Measurements from ENCODE around the gene ROR1. TPM values are rescaled to one million over a fixed set of nuclear protein-coding genes. Genes with fewer than 3 reads are reported as not detected.
"Not testable (repeated sequence)": the region's sequence is repeated elsewhere in the genome, so short reads cannot be mapped to it uniquely, and the experiment has no call there.

The ROR1 gene
- total and polyA plus RNA-seq, 2 experiments from 2014 or later: 27.6 to 47.8 TPM

DNA sequence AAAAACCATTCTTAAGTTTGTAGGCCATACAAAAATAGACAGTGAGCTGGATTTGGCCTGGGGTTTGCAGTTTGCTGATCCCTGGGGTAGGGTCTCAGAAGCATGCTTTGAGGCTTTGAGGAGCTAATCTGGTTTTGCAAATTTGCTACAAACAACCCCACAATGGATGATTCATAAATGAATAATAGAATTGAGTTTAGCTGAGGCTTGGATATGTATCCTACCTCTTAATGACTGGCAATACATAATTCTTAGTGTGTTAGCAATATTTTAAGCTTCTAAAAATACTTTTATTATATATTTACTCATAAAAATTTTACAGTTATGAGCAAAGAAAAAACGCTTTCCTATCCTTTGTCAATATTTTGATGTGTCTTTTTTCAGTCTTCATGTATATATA lies 50.6 kb downstream of the ROR1 start:
- TF ChIP-seq, protein P1, sequence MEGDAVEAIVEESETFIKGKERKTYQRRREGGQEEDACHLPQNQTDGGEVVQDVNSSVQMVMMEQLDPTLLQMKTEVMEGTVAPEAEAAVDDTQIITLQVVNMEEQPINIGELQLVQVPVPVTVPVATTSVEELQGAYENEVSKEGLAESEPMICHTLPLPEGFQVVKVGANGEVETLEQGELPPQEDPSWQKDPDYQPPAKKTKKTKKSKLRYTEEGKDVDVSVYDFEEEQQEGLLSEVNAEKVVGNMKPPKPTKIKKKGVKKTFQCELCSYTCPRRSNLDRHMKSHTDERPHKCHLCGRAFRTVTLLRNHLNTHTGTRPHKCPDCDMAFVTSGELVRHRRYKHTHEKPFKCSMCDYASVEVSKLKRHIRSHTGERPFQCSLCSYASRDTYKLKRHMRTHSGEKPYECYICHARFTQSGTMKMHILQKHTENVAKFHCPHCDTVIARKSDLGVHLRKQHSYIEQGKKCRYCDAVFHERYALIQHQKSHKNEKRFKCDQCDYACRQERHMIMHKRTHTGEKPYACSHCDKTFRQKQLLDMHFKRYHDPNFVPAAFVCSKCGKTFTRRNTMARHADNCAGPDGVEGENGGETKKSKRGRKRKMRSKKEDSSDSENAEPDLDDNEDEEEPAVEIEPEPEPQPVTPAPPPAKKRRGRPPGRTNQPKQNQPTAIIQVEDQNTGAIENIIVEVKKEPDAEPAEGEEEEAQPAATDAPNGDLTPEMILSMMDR (IDR thresholded peaks at IDR 0.05; ENCODE audit: low read depth, low read length): no peak
- Histone ChIP-seq H3K27ac (no peak overlapping the region), H3K27me3 (no peaks in the 10 kb centered on the region), H3K36me3 (no peaks in the 10 kb centered on the region), H3K4me3 (no peak overlapping the region), H3K9me3 (ENCODE audit: low read depth) (no peaks in the 10 kb centered on the region), H3K4me1 (ENCODE audit: low read depth) (peaks cover 12% of the 10 kb centered on the region)
- no peak for DNase-seq (ENCODE audit: low read depth in 1 of 2, low spot score in 1 of 2)

DNA sequence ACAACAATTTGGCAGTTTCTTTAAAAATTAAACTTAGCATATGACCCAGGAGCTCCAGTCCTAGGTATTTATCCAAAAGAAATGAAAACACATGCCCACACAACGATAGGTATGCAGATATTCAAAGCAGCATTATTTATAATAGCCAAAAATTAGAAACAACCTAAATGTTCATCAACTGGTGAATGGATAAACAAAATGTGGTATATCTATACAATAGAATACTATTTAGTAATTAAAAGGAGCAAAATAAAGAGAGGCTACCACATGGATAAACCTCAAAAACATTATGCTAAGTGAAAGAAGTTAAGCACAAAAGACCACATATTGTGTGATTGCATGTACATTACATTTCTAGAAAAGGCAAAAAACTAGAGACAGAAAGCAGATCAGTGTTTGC lies 51.3 kb downstream of the ROR1 start:
- H3K4me3 ChIP-seq: no peak overlapping the region
- TF ChIP-seq, protein P1 (IDR thresholded peaks at IDR 0.05; ENCODE audit: low read depth, low read length): no peak
- no peaks in the 10 kb centered on the region for H3K36me3 ChIP-seq
- H3K27me3 ChIP-seq: no peaks in the 10 kb centered on the region
- no peaks in the 10 kb centered on the region for H3K9me3 ChIP-seq (ENCODE audit: low read depth)
- no peak overlapping the region for H3K27ac ChIP-seq
- DNase-seq (ENCODE audit: low read depth in 1 of 2, low spot score in 1 of 2): no peak
- peaks cover 12% of the 10 kb centered on the region for H3K4me1 ChIP-seq (ENCODE audit: low read depth)

DNA sequence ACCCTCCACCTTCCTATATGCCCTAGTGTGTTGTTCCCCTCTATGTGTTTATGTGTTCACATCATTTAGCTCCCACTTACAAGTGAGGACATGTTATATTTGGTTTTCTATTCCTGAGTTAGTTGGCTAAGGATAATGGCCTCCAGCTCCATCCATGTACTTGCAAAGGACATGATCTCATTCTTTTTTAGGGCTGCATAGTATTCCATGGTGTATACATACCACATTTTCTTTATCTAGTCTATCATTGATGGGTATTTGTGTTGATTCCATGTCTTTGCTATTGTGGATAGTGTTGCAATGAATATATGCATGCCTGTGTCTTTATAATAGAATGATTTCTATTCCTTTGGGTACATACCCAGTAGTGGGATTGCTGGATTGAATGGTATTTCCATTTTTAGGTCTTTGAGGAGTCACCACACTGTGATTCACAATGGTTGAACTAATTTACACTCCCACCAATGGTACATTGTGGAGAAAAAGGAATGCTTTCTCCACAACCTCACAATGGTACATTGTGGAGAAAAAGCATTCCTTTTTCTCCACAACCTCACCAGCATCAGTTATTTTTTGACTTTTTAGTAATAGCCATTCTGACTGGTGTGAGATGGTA lies 52.5 kb downstream of the ROR1 start:
- H3K27ac ChIP-seq; H3K9me3 ChIP-seq (ENCODE audit: low read depth); H3K4me1 ChIP-seq (ENCODE audit: low read depth); H3K36me3 ChIP-seq; H3K27me3 ChIP-seq; H3K4me3 ChIP-seq: not testable (repeated sequence)
- DNase-seq (ENCODE audit: low read depth in 1 of 2, low spot score in 1 of 2): peak in 1 of 2 donors; percentile 61

DNA sequence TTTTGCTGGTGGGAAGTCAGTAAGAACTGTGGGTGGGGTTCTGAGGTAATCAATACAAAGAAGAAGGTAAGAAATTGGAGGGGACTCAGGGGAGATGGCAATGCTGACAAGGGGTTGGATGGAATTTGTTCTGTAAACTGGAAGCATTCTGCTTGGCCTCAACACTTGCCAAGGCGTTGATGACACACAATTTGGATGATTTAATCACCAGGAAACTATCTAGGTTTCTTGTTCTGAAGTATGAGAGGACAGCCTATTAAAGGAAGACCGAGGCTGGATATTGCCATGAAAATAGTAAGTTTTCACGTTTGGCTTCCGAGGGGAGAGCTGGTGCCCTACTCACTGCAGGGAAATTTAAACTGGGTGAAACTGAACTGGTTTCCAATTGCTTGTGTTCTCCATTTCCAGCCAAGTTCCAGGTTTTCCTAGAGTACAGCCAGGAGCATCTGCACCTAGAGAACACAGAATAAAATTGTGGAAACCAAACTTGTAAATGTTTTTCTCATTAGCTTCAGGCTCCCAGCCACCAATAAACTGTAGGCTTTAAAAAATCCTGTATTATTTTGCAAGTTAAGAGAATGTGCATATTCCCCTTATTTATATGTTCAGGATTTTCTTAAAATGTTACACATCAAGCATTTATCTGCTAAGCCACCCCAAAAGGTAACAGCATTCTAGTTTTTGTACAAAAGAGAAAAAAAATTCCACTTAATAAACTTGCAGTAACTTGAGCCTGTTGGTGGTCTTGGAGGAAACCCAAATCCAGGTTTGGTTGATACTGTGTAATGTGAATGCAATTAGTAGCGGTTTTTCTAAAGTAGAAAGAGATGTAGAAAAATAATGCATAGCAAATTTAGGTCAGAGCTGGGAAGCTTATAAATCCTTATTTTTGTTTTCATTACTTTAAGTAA lies 53.8 kb downstream of the ROR1 start:
- TF ChIP-seq, protein P1 (IDR thresholded peaks at IDR 0.05; ENCODE audit: low read depth, low read length): no peak
- H3K4me3 ChIP-seq: no peak overlapping the region
- H3K4me1 ChIP-seq (ENCODE audit: low read depth): peaks cover 3% of the 10 kb centered on the region
- peak in 1 of 2 donors; percentile 46 for DNase-seq (ENCODE audit: low read depth in 1 of 2, low spot score in 1 of 2)
- H3K27ac ChIP-seq: no peak overlapping the region
- H3K36me3 ChIP-seq: no peaks in the 10 kb centered on the region
- H3K9me3 ChIP-seq (ENCODE audit: low read depth): no peaks in the 10 kb centered on the region
- no peaks in the 10 kb centered on the region for H3K27me3 ChIP-seq

DNA sequence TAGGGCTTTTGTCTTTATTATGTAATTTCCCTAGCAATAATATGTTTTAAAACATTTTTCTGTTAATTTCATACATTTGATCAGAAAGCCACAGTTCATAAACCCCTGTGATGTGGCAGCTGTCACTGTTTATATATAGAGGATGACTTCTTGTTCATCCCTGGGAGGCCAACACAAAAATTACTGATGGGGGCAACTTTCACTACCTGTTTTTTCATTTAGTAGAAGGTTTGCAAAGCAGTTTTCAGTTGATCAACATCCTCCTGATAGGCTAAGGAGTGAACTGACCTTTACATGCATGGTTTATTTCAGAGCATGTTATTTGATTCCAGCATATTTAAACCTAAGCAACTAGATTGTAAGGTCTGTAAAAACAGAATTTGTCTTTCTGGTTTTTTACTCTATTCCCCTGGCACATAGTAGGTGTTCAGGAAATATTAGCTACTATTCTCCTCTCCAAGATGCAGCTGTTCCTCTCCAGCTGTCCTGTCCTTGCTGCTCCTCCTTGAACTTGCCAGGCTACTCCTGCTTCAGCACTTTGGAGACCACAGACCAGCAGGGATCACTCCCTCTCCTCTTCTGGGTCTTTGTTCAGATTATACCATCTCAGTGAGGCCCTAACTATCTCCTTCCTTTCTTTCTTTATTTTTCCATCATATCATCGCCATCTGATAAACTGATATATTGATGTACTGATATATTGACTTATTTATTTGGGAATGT lies 54.7 kb downstream of the ROR1 start:
- Histone ChIP-seq H3K27ac (no peak overlapping the region), H3K4me3 (no peak overlapping the region), H3K9me3 (ENCODE audit: low read depth) (no peaks in the 10 kb centered on the region), H3K27me3 (no peaks in the 10 kb centered on the region), H3K4me1 (ENCODE audit: low read depth) (peaks cover 10% of the 10 kb centered on the region), H3K36me3 (no peaks in the 10 kb centered on the region)
- TF ChIP-seq, protein P1 (IDR thresholded peaks at IDR 0.05; ENCODE audit: low read depth, low read length): no peak
- DNase-seq (ENCODE audit: low read depth in 1 of 2, low spot score in 1 of 2): no peak
